SU-DHL-6 (cell line): ENCODE results near the gene DAAM2.

Experiments
- H2AFZ ChIP-seq: fragments of 200-600 bp; sonication (generic); 2 replicates; pipeline ENCODE4 v1.6.1; 2014; ENCODE audit warnings: low read depth, mild to moderate bottlenecking, moderate library complexity, mixed read lengths, antibody characterized with exemption, low read length; ENCODE audit not compliant: severe bottlenecking
- H3F3A ChIP-seq: fragments of 200-600 bp; shearing (Covaris generic); 2 replicates; pipeline ENCODE4 v1.6.0; 2016; ENCODE audit warnings: antibody characterized with exemption, mild to moderate bottlenecking; ENCODE audit not compliant: insufficient read depth
- H3K27ac ChIP-seq: fragments of 200-600 bp; sonication (generic); 2 replicates; pipeline ENCODE4 v1.5.1; 2016; ENCODE audit warnings: low read depth, mild to moderate bottlenecking, low read length, moderate library complexity, mixed read lengths
- H3K27me3 ChIP-seq: fragments of 200-600 bp; sonication (generic), shearing (Covaris generic); 2 replicates; pipeline ENCODE4 v1.6.0; 2014; ENCODE audit warnings: mild to moderate bottlenecking, low read length
- H3K36me3 ChIP-seq: fragments of 200-600 bp; sonication (generic); 2 replicates; pipeline ENCODE4 v1.6.1; 2014; ENCODE audit warnings: mild to moderate bottlenecking, low read length, mixed read lengths
- H3K4me2 ChIP-seq: fragments of 300-600, 200-600 bp; shearing (Covaris generic), sonication (generic); 2 replicates; pipeline ENCODE4 v1.6.0; 2014; ENCODE audit warnings: low read length, low read depth, mild to moderate bottlenecking; ENCODE audit not compliant: poor library complexity, severe bottlenecking
- H3K4me3 ChIP-seq: fragments of 200-600 bp; sonication (generic); 2 replicates; pipeline ENCODE4 v1.5.1; 2014; ENCODE audit warnings: antibody characterized with exemption, low read length, mild to moderate bottlenecking, mixed read lengths; ENCODE audit not compliant: insufficient read depth, poor library complexity, severe bottlenecking
- H3K79me2 ChIP-seq: fragments of 200-600 bp; sonication (generic); 2 replicates; pipeline ENCODE4 v1.6.1; 2014; ENCODE audit warnings: mild to moderate bottlenecking, low read length, moderate library complexity; ENCODE audit not compliant: insufficient read depth
- H3K9ac ChIP-seq: fragments of 200-600 bp; sonication (generic); 2 replicates; pipeline ENCODE4 v1.7.0; 2014; ENCODE audit warnings: mild to moderate bottlenecking, low read length
- H3K9me2 ChIP-seq: fragments of 200-600 bp; sonication (generic); replicated peaks from 2 replicates; pipeline ENCODE4 v1.6.1; 2014; ENCODE audit warnings: low read length; ENCODE audit not compliant: insufficient read depth
- H3K9me3 ChIP-seq: fragments of 200-600 bp; sonication (generic); 2 replicates; pipeline ENCODE4 v1.6.1; 2014; ENCODE audit warnings: low read length, mixed read lengths; ENCODE audit not compliant: insufficient read depth
- H4K20me1 ChIP-seq: fragments of 200-600 bp; sonication (generic); 2 replicates; pipeline ENCODE4 v1.6.1; 2014; ENCODE audit warnings: low read depth, mild to moderate bottlenecking, antibody characterized with exemption, low read length, moderate library complexity, mixed read lengths
- EZH2phosphoT487 ChIP-seq: fragments of 200-600 bp; sonication (generic), shearing (Covaris generic); conservative IDR thresholded peaks from 2 replicates; pipeline ENCODE4 v1.6.1; 2018; ENCODE audit warnings: mild to moderate bottlenecking, antibody characterized with exemption, low read length, moderate library complexity, mixed read lengths
- TF ChIP-seq, protein P1 (sequence below): fragments of 200-600 bp; sonication (generic); IDR thresholded peaks from one replicate; pipeline ENCODE4 v1.5.1; 2017; ENCODE audit warnings: antibody characterized with exemption, mild to moderate bottlenecking, low read length, moderate library complexity; ENCODE audit not compliant: insufficient read depth, poor library complexity, severe bottlenecking

The DAAM2 gene

DNA sequence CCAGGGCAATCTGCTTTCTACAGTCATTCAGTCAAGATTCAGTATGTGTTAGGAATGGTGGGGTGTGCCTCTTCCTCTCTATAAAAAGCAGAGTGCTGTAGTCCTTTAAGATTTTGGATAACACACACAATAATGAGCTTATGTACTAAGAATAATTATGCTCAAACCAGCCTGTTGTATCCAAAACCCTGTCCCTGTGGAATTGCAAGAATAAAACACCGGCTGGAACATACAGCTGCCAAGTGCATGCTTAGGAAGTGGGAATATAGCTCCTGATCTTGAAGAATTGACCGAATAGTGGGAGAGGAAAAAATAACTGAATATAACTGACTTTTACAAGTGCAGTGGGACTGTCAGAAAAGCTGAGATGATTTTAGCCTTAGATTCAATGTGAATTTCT is 143.1 kb downstream of the DAAM2 start:
- Histone ChIP-seq H4K20me1 (no peaks in the 10 kb centered on the region), H3K9me3 (no peaks in the 10 kb centered on the region), H3K36me3 (no peaks in the 10 kb centered on the region), H2AFZ (no peak overlapping the region), H3K9ac (no peak overlapping the region), H3K4me2 (no peak overlapping the region), H3K27ac (no peak overlapping the region), H3K27me3 (no peaks in the 10 kb centered on the region), H3K9me2 (no peaks in the 10 kb centered on the region), H3K79me2 (no peaks in the 10 kb centered on the region), H3F3A (no peaks in the 10 kb centered on the region), H3K4me3 (no peak overlapping the region)
- TF ChIP-seq, protein P1, sequence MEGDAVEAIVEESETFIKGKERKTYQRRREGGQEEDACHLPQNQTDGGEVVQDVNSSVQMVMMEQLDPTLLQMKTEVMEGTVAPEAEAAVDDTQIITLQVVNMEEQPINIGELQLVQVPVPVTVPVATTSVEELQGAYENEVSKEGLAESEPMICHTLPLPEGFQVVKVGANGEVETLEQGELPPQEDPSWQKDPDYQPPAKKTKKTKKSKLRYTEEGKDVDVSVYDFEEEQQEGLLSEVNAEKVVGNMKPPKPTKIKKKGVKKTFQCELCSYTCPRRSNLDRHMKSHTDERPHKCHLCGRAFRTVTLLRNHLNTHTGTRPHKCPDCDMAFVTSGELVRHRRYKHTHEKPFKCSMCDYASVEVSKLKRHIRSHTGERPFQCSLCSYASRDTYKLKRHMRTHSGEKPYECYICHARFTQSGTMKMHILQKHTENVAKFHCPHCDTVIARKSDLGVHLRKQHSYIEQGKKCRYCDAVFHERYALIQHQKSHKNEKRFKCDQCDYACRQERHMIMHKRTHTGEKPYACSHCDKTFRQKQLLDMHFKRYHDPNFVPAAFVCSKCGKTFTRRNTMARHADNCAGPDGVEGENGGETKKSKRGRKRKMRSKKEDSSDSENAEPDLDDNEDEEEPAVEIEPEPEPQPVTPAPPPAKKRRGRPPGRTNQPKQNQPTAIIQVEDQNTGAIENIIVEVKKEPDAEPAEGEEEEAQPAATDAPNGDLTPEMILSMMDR: no peak
- TF ChIP-seq EZH2phosphoT487: no peak

DNA sequence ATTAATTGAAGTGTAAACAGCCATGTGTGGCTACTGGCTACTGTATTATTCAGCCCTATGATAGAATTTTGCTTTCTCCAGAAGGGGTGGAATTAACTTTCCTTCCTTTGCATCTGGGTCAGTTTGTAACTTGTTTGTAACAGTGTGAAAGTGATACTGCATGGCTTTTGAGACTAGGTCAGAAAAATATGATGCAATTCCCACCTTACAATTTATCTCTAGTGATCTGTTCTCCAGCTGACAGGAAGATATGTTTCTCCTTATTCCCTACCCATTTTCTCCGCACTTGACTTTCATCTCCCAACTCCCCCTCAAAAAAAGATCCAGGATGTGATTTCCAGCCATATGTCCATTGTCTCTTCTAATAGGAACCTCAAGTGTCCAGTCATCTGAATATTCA is 144.7 kb downstream of the DAAM2 start:
- Histone ChIP-seq H3K79me2 (no peaks in the 10 kb centered on the region), H3K4me2 (no peak overlapping the region), H3K36me3 (no peaks in the 10 kb centered on the region), H3K9me3 (no peaks in the 10 kb centered on the region), H3K9me2 (no peaks in the 10 kb centered on the region), H3K4me3 (no peak overlapping the region), H3K27me3 (no peaks in the 10 kb centered on the region), H3F3A (no peaks in the 10 kb centered on the region), H3K27ac (no peak overlapping the region), H2AFZ (no peak overlapping the region), H4K20me1 (no peaks in the 10 kb centered on the region), H3K9ac (no peak overlapping the region)
- TF ChIP-seq EZH2phosphoT487: no peak
- TF ChIP-seq, protein P1: no peak

DNA sequence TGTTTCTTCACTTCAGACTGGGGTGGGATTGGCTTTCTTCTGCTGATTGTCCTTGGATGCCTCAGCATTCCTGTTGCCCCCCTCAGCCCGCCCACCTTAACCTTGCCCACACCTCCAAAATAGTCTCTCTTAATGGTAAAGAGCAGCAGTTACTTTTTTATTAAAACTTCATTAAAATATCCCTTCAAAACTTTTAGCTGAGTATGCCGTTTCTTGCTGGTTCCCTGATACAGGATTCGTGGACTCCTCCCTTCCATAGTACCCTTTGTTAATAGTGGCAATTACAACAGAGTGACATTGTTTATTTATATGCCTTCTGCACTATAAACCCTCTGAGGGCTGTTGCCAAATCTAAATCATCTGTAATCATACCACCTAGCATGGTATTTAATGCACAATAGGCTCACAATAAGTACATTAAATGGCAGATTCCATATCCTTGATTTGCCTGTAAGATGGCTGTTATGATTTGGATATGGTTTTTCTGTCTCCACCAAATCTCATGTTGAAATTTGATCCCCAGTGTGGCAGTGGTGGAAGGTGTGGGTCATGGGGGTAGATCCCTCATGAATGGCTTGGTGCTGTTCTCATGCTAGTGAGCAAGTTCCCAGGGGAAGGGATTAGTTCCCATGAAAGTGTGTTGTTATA is 145.6 kb downstream of the DAAM2 start:
- TF ChIP-seq, protein P1: no peak
- no peak for TF ChIP-seq EZH2phosphoT487
- Histone ChIP-seq H3K27ac (no peak overlapping the region), H3K4me3 (no peak overlapping the region), H3K27me3 (no peaks in the 10 kb centered on the region), H3K36me3 (no peaks in the 10 kb centered on the region), H3K79me2 (no peaks in the 10 kb centered on the region), H2AFZ (no peak overlapping the region), H3K9me2 (no peaks in the 10 kb centered on the region), H3K9ac (no peak overlapping the region), H4K20me1 (no peaks in the 10 kb centered on the region), H3F3A (no peaks in the 10 kb centered on the region), H3K9me3 (no peaks in the 10 kb centered on the region), H3K4me2 (no peak overlapping the region)
